Activated naive CD4-positive, alpha-beta T cell treated with anti-CD3 and anti-CD28 coated beads, Interleukin-2, amount 50 U/mL, for 72 hours (primary cell): ENCODE results near the gene RFFL. TPM values are rescaled to one million over a fixed set of nuclear protein-coding genes. Genes with fewer than 3 reads are reported as not detected.
A peak's percentile ranks its signal among the peaks of the same experiment; 100 is the strongest.

Source experiments
- ATAC-seq, 2 donors: fragments of 150-1000 bp; cut with Tn5 transposase; 2 replicates each; pipeline ENCODE4 v1.10.0; 2021; ENCODE audit warnings: mild to moderate bottlenecking in 2 of 2, moderate library complexity in 2 of 2
- DNase-seq, 2 donors: peaks; one replicate each; pipeline ENCODE4 v3.0.0; 2021 to 2022; ENCODE audit warnings: low spot score in 2 of 2
- H3K27ac Mint-ChIP-seq, 2 donors: one replicate each; pipeline ENCODE4 v1.8.0; 2022; ENCODE audit warnings: mild to moderate bottlenecking in 2 of 2, mixed read lengths in 2 of 2
- H3K36me3 Mint-ChIP-seq, 2 donors: one replicate each; pipeline ENCODE4 v1.8.0; 2022; ENCODE audit warnings: mixed read lengths in 2 of 2
- H3K9me3 Mint-ChIP-seq, 2 donors: one replicate each; pipeline ENCODE4 v1.8.0; 2022; ENCODE audit warnings: mixed read lengths in 2 of 2
- total RNA-seq, 2 donors: library from RNA; stranded (reverse); gene quantifications; one replicate each; pipeline ENCODE4 v1.2.3, GENCODE V29; 2022

The RFFL gene
- total RNA-seq, 2 donors from 2014 or later, result 7.3 to 30.9 TPM

- H3K27ac Mint-ChIP-seq, result peak overlapping the region; percentile 89 to 91
- DNase-seq, result peak in 1 of 2 donors; percentile 68
- no peaks in the 10 kb centered on the region for H3K9me3 Mint-ChIP-seq
- ATAC-seq, result peak; percentile 83 to 93
- H3K36me3 Mint-ChIP-seq, result peaks cover 12 to 22% of the 10 kb centered on the region in 2 donors
These were observed 82.6 kb downstream of the RFFL start for GRCh38 chr17:34980681-34981537.

GRCh38 chr17:34980353-34980680 lies 83.2 kb downstream of the RFFL start, which contains the start of gene LIG3:
Gene LIG3 (plus strand): TSS chr17:34980512. CDS start chr17:34983006, 2,494 bp downstream.
- Mint-ChIP-seq H3K9me3 (no peaks in the 10 kb centered on the region), H3K36me3 (peaks cover 12 to 22% of the 10 kb centered on the region in 2 donors), H3K27ac (peak within 1 kb of the TSS; percentile 91 to 100)
- peak; percentile 93 to 96 for DNase-seq
- peak; percentile 88 to 92 for ATAC-seq

GRCh38 chr17:34979650-34980352 lies 83.7 kb downstream of the RFFL start:
- H3K27ac Mint-ChIP-seq, result peak overlapping the region; percentile 91 to 100

GRCh38 chr17:34979153-34979552 lies 84.4 kb downstream of the RFFL start:
- Mint-ChIP-seq H3K27ac (peak overlapping the region in 1 of 2 donors; percentile 91), H3K9me3 (no peaks in the 10 kb centered on the region), H3K36me3 (peaks cover 12 to 22% of the 10 kb centered on the region in 2 donors)
- ATAC-seq (no peak), DNase-seq (no peak)

More at GRCh38 chr17:34979650-34980352, 83.7 kb downstream of the RFFL start:
- DNase-seq, result no peak
- Mint-ChIP-seq H3K36me3 (peaks cover 12 to 22% of the 10 kb centered on the region in 2 donors), H3K9me3 (no peaks in the 10 kb centered on the region)
- no peak for ATAC-seq

- ATAC-seq, result peak; percentile 48 to 71
- H3K36me3 Mint-ChIP-seq, result peaks cover 0 to 2% of the 10 kb centered on the region in 2 donors
- no peaks in the 10 kb centered on the region for H3K9me3 Mint-ChIP-seq
- DNase-seq, result no peak
- peak overlapping the region in 1 of 2 donors; percentile 16 for H3K27ac Mint-ChIP-seq
These were observed 88.4 kb downstream of the RFFL start for GRCh38 chr17:34974794-34975785.

GRCh38 chr17:34974179-34974578 lies 89.3 kb downstream of the RFFL start:
- peak; percentile 44 to 55 for ATAC-seq
- no peak for DNase-seq
- Mint-ChIP-seq H3K9me3 (no peaks in the 10 kb centered on the region), H3K36me3 (no peaks in the 10 kb centered on the region), H3K27ac (no peak overlapping the region)

GRCh38 chr17:34961093-34961911 lies 102.2 kb downstream of the RFFL start, which contains the start of the genes CCT6B and ZNF830:
Gene CCT6B (minus strand): TSS chr17:34961460. CDS start chr17:34961393, 67 bp downstream.
Gene ZNF830 (plus strand): TSS chr17:34961540. CDS start chr17:34961567, 27 bp downstream.
- peak; percentile 83 to 90 for DNase-seq
- Mint-ChIP-seq H3K9me3 (peaks cover 5 to 7% of the 10 kb centered on the region in 2 donors), H3K36me3 (peaks cover 27 to 30% of the 10 kb centered on the region in 2 donors), H3K27ac (peak within 1 kb of the TSS; percentile 97 to 100)
- peak; percentile 96 to 97 for ATAC-seq

- peaks cover 5 to 7% of the 10 kb centered on the region in 2 donors for H3K9me3 Mint-ChIP-seq
- ATAC-seq, result no peak
- peaks cover 20 to 25% of the 10 kb centered on the region in 2 donors for H3K36me3 Mint-ChIP-seq
- H3K27ac Mint-ChIP-seq, result no peak overlapping the region
- no peak for DNase-seq
These were observed 105.1 kb downstream of the RFFL start for GRCh38 chr17:34958438-34958837.

Other genes starting within 250 kb of the RFFL start
- 1 to 10 TPM in 1 of 2 donors, under 1 TPM in 1; 0.48 to 1.5 TPM for gene CCT6B, start 102.2 kb downstream of the RFFL start, total RNA-seq
- gene ZNF830, start 102.2 kb downstream of the RFFL start, total RNA-seq, result 10 to 100 TPM; 22.7 to 24.8 TPM
- gene LIG3, start 83.2 kb downstream of the RFFL start, total RNA-seq, result 100 to 1,000 TPM in 1 of 2 donors, 10 to 100 TPM in 1; 42.6 to 116 TPM
- 10 to 100 TPM; 30.4 TPM for gene RAD51D, start 56.2 kb upstream of the RFFL start, total RNA-seq
- gene FNDC8, start 57.9 kb upstream of the RFFL start, total RNA-seq, result not detected
- 10 to 100 TPM; 17.7 to 35.6 TPM for gene NLE1, start 78.6 kb upstream of the RFFL start, total RNA-seq
- gene UNC45B, start 84.1 kb upstream of the RFFL start, total RNA-seq, result under 1 TPM in 1 of 2 donors, not detected in 1; 0.07 TPM
- gene SLC35G3, start 130.7 kb upstream of the RFFL start, total RNA-seq, result not detected
- 10 to 100 TPM; 24.3 to 68.2 TPM for gene SLFN5, start 179.4 kb upstream of the RFFL start, total RNA-seq